NB4 (cell line): ENCODE data around the gene CHI3L1.
A peak's percentile ranks its signal among the peaks of the same experiment; 100 is the strongest.

ENCODE experiments used
- DNase-seq: peaks from one replicate; pipeline ENCODE4 v3.0.0; 2010; ENCODE audit warnings: low read depth
- H3K4me3 ChIP-seq: one replicate; pipeline ENCODE4 v1.5.1; 2011; ENCODE audit warnings: mild to moderate bottlenecking, low read depth, low read length, moderate library complexity
- CTCF ChIP-seq: IDR thresholded peaks from one replicate; pipeline ENCODE4 v1.5.1; 2012; ENCODE audit warnings: low read depth, low read length
- MAX ChIP-seq: IDR thresholded peaks from 2 replicates; pipeline ENCODE4 v1.6.1; 2011; ENCODE audit warnings: low read depth, low read length
- MYC ChIP-seq: IDR thresholded peaks from 2 replicates; pipeline ENCODE4 v1.6.1; 2011; ENCODE audit warnings: low read depth, low read length
- POLR2A ChIP-seq: IDR thresholded peaks from 2 replicates; pipeline ENCODE4 v1.6.1; 2011; ENCODE audit warnings: mild to moderate bottlenecking; ENCODE audit not compliant: insufficient read length; ENCODE audit errors: extremely low read depth

CHI3L1 gene

GRCh38 chr1:203187304-203187685 lies 791 bp upstream of the CHI3L1 start:
- no peak for TF ChIP-seq POLR2A
- H3K4me3 ChIP-seq: no peak overlapping the region
- peak; percentile 58 for DNase-seq

GRCh38 chr1:203186091-203186445 lies 436 bp downstream of the CHI3L1 start:
- H3K4me3 ChIP-seq: peak overlapping the region; percentile 39
- TF ChIP-seq POLR2A: no peak
- TF ChIP-seq MYC: no peak
- no peak for TF ChIP-seq CTCF
- TF ChIP-seq MAX: no peak
- no peak for DNase-seq

GRCh38 chr1:203185585-203185984 lies 919 bp downstream of the CHI3L1 start:
- no peak for DNase-seq
- H3K4me3 ChIP-seq: peak overlapping the region; percentile 30
- TF ChIP-seq MYC (no peak), CTCF (no peak)

GRCh38 chr1:203185061-203185461 lies 1.4 kb downstream of the CHI3L1 start:
- TF ChIP-seq MAX: no peak
- H3K4me3 ChIP-seq: no peak overlapping the region
- no peak for DNase-seq

GRCh38 chr1:203184467-203184866 lies 2.0 kb downstream of the CHI3L1 start:
- DNase-seq: no peak
- no peak overlapping the region for H3K4me3 ChIP-seq
- TF ChIP-seq MYC (no peak), POLR2A (no peak)

GRCh38 chr1:203183828-203184227 lies 2.7 kb downstream of the CHI3L1 start:
- H3K4me3 ChIP-seq: no peak overlapping the region
- TF ChIP-seq MAX: no peak
- no peak for TF ChIP-seq POLR2A
- TF ChIP-seq CTCF: no peak
- TF ChIP-seq MYC: no peak
- no peak for DNase-seq

- DNase-seq: no peak
- TF ChIP-seq MAX: no peak
- TF ChIP-seq CTCF: no peak
- TF ChIP-seq POLR2A: no peak
- TF ChIP-seq MYC: no peak
- H3K4me3 ChIP-seq: no peak overlapping the region
Measured at GRCh38 chr1:203182387-203182953, 4.0 kb downstream of the CHI3L1 start.
